UCSD-AML1 (cell line): ENCODE measurements around the gene CEP170.
"Not testable (repeated sequence)": the region's sequence is repeated elsewhere in the genome, so short reads cannot be mapped to it uniquely, and the experiment has no call there.

Source experiments
- DNase-seq: peaks from one replicate; lab custom pipeline; 2025; ENCODE audit not compliant: unreplicated experiment; lab: John Stamatoyannopoulos, UW

Gene CEP170

GRCh38 chr1:243183176-243183575 lies 71.9 kb downstream of the CEP170 start:
- DNase-seq = not testable (repeated sequence)

- DNase-seq = no peak
These were observed 75.4 kb downstream of the CEP170 start for GRCh38 chr1:243179720-243180119.

- not testable (repeated sequence) for DNase-seq
These were observed 77.3 kb downstream of the CEP170 start for GRCh38 chr1:243177792-243178191.

- DNase-seq = not testable (repeated sequence)
These were observed 81.2 kb downstream of the CEP170 start for GRCh38 chr1:243173758-243174369.

GRCh38 chr1:243164911-243165310 lies 90.2 kb downstream of the CEP170 start:
- DNase-seq = not testable (repeated sequence)

- DNase-seq = not testable (repeated sequence)
These were observed 104.2 kb downstream of the CEP170 start for GRCh38 chr1:243150906-243151305.

- DNase-seq = not testable (repeated sequence)
These were observed 106.0 kb downstream of the CEP170 start for GRCh38 chr1:243149120-243149519.

- not testable (repeated sequence) for DNase-seq
These were observed 107.7 kb downstream of the CEP170 start for GRCh38 chr1:243147351-243147750.

GRCh38 chr1:243140498-243140897 lies 114.6 kb downstream of the CEP170 start:
- DNase-seq = not testable (repeated sequence)

GRCh38 chr1:243122876-243123409 lies 132.1 kb downstream of the CEP170 start:
- DNase-seq = not testable (repeated sequence)

- DNase-seq = not testable (repeated sequence)
These were observed 133.1 kb downstream of the CEP170 start for GRCh38 chr1:243121939-243122338.

GRCh38 chr1:243118601-243119322 lies 136.3 kb downstream of the CEP170 start:
- not testable (repeated sequence) for DNase-seq

- not testable (repeated sequence) for DNase-seq
These were observed 138.9 kb downstream of the CEP170 start for GRCh38 chr1:243116187-243116586.

GRCh38 chr1:243114769-243115168 lies 140.3 kb downstream of the CEP170 start:
- not testable (repeated sequence) for DNase-seq

- peak; percentile 30 for DNase-seq
These were observed 140.9 kb downstream of the CEP170 start for GRCh38 chr1:243114059-243114713.

- DNase-seq = not testable (repeated sequence)
These were observed 147.9 kb downstream of the CEP170 start for GRCh38 chr1:243107171-243107570.

- not testable (repeated sequence) for DNase-seq
These were observed 149.3 kb downstream of the CEP170 start for GRCh38 chr1:243105652-243106332.

- DNase-seq = not testable (repeated sequence)
These were observed 150.0 kb downstream of the CEP170 start for GRCh38 chr1:243105104-243105503.

GRCh38 chr1:243104452-243104851 lies 150.6 kb downstream of the CEP170 start:
- not testable (repeated sequence) for DNase-seq

- peak; percentile 73 for DNase-seq
These were observed 153.5 kb downstream of the CEP170 start for GRCh38 chr1:243101551-243102050.

- not testable (repeated sequence) for DNase-seq
These were observed 167.7 kb downstream of the CEP170 start for GRCh38 chr1:243087368-243087767.
